ENCODE data around the gene FSHR.

DNA sequence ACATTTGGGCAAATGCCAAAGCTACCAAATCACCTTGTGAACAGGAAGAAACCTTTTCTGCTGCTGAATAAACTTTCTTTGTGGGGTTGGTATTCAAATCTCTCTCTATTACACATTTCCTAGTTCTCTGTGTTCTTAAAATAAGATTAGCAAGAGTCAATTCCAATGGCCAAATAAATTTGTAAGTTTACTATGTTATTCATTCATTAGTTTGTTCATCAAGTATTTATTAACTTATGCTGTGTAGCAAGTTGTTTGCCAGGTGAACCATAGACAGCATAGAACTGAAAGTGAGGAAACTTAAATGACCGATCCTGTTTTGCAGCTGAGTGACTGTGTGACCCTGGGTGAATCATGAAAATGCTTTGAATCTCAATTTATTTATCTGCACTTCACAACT lies 37.7 kb upstream of the FSHR start:
- TF ChIP-seq, protein P1, sequence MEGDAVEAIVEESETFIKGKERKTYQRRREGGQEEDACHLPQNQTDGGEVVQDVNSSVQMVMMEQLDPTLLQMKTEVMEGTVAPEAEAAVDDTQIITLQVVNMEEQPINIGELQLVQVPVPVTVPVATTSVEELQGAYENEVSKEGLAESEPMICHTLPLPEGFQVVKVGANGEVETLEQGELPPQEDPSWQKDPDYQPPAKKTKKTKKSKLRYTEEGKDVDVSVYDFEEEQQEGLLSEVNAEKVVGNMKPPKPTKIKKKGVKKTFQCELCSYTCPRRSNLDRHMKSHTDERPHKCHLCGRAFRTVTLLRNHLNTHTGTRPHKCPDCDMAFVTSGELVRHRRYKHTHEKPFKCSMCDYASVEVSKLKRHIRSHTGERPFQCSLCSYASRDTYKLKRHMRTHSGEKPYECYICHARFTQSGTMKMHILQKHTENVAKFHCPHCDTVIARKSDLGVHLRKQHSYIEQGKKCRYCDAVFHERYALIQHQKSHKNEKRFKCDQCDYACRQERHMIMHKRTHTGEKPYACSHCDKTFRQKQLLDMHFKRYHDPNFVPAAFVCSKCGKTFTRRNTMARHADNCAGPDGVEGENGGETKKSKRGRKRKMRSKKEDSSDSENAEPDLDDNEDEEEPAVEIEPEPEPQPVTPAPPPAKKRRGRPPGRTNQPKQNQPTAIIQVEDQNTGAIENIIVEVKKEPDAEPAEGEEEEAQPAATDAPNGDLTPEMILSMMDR (IDR thresholded peaks at IDR 0.05; ENCODE audit: insufficient read depth, low read length): no peak
- TF ChIP-seq, protein P2, sequence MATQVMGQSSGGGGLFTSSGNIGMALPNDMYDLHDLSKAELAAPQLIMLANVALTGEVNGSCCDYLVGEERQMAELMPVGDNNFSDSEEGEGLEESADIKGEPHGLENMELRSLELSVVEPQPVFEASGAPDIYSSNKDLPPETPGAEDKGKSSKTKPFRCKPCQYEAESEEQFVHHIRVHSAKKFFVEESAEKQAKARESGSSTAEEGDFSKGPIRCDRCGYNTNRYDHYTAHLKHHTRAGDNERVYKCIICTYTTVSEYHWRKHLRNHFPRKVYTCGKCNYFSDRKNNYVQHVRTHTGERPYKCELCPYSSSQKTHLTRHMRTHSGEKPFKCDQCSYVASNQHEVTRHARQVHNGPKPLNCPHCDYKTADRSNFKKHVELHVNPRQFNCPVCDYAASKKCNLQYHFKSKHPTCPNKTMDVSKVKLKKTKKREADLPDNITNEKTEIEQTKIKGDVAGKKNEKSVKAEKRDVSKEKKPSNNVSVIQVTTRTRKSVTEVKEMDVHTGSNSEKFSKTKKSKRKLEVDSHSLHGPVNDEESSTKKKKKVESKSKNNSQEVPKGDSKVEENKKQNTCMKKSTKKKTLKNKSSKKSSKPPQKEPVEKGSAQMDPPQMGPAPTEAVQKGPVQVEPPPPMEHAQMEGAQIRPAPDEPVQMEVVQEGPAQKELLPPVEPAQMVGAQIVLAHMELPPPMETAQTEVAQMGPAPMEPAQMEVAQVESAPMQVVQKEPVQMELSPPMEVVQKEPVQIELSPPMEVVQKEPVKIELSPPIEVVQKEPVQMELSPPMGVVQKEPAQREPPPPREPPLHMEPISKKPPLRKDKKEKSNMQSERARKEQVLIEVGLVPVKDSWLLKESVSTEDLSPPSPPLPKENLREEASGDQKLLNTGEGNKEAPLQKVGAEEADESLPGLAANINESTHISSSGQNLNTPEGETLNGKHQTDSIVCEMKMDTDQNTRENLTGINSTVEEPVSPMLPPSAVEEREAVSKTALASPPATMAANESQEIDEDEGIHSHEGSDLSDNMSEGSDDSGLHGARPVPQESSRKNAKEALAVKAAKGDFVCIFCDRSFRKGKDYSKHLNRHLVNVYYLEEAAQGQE (IDR thresholded peaks at IDR 0.05; ENCODE audit: insufficient replicate concordance, low read depth): no peak
- TF ChIP-seq SPI1 (IDR thresholded peaks at IDR 0.05; ENCODE audit: borderline replicate concordance, low read depth) (no peak), POLR2AphosphoS5 (IDR thresholded peaks at IDR 0.05; ENCODE audit: low read depth) (no peak)

Data from HL-60 (cell line).